ENCODE results near the gene MRPL54. TPM values are rescaled to one million over a fixed set of nuclear protein-coding genes. Genes with fewer than 3 reads are reported as not detected.
A peak's percentile ranks its signal among the peaks of the same experiment; 100 is the strongest.

MRPL54 gene
- total RNA-seq, 1 donor from 2014 or later: 35.3 TPM

DNA sequence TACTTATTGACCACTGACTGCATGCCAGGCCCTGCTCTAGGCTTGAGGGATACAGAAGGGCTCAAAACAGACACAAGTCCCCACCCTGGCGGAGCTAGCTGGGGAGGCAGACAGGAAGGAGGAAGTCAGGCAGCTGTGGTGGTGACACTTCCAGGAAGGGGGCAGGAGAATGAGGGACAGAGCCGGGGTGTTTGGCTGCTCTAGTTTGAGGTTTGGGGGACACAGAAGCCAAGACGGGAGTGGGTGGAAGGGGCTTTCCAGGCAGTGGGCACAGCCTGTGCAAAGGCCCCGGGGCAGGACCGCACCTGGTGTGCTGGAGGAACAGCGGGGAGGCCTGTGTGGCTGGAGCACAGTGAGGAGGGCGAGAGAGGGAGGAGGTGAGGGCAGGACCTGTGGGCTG, 4.0 kb downstream of the MRPL54 start:
- DNase-seq (ENCODE audit: low spot score) (no peak), ATAC-seq (no peak)
- intact Hi-C loops (cut with DNase I): no loop called here

DNA sequence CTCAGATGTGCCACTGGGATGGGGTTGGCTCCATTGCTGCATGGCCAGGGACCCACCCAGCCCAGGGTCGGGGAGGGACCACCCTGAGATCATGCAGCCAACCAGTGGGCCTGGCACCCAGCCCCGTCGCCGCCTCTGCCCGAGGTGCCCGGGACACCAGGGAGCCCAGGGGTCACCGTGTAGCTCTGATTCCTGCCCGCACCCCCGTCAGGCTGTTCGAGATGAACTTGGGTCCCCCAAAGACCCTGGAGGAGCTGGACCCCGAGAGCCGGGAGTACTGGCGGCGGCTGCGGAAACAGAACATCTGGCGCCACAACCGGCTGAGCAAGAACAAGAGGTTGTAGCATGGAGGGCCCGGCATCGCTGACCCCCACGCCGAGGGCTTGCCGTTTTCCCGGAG, 4.6 kb downstream of the MRPL54 start:
- ATAC-seq (no peak), DNase-seq (ENCODE audit: low spot score) (no peak)
- intact Hi-C loops (cut with DNase I): no loop called here

- intact Hi-C loops (cut with DNase I): no loop called here
- no peak for ATAC-seq
- DNase-seq (ENCODE audit: low spot score): no peak
Observed at GRCh38 chr19:3768015-3768747, 5.7 kb downstream of the MRPL54 start.

GRCh38 chr19:3768748-3769099, 6.2 kb downstream of the MRPL54 start:
- intact Hi-C loops (cut with DNase I): no loop called here
- ATAC-seq (no peak), DNase-seq (ENCODE audit: low spot score) (no peak)

GRCh38 chr19:3769494-3769893, 7.0 kb downstream of the MRPL54 start:
- DNase-seq (ENCODE audit: low spot score): no peak
- no peak for ATAC-seq
- intact Hi-C loops (cut with DNase I): no loop called here

DNA sequence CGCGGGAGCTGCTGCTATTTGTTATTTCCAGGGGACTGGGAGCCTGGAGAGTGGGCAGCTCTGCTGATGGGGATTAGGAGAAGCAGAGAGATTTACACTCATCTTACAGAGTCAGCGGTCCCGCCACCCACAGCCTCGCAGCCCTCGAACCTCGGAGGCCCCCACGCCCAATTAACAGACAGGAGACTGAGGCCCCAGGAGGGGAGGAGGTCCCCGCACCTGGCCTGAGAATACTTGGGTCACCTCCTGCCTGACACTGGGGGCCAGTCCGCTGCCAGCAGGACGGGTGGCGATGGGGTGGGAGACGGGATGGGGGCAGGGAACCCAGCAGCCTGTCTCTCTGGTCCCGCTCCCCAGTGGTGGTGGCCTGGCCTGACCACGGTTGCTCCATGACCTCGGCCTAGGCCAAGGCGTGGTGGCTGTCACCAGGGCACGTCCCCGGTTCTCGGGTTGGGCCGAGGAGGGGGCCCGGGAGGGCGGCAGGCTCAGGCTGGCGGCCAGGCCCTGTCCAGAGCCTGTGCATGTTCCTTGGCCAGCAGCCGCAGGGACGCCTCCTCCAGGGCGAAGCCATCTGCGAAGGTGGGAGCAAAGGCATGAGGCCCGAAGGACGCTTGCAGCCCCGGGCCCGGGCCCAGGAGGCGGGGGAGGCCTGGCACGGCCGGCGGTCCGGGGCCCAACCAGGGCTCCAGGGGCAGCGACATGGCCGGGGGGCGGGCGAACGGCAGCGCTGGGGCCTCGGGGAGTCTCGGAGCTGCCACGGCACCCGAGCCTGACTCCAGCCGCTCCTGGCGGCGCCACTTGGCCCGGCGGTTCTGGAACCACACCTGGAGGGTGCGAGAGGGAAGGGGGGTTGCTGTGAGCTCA, 7.9 kb downstream of the MRPL54 start:
- ATAC-seq (peak; percentile 14), DNase-seq (ENCODE audit: low spot score) (no peak)
- intact Hi-C loops (cut with DNase I): no loop called here

DNA sequence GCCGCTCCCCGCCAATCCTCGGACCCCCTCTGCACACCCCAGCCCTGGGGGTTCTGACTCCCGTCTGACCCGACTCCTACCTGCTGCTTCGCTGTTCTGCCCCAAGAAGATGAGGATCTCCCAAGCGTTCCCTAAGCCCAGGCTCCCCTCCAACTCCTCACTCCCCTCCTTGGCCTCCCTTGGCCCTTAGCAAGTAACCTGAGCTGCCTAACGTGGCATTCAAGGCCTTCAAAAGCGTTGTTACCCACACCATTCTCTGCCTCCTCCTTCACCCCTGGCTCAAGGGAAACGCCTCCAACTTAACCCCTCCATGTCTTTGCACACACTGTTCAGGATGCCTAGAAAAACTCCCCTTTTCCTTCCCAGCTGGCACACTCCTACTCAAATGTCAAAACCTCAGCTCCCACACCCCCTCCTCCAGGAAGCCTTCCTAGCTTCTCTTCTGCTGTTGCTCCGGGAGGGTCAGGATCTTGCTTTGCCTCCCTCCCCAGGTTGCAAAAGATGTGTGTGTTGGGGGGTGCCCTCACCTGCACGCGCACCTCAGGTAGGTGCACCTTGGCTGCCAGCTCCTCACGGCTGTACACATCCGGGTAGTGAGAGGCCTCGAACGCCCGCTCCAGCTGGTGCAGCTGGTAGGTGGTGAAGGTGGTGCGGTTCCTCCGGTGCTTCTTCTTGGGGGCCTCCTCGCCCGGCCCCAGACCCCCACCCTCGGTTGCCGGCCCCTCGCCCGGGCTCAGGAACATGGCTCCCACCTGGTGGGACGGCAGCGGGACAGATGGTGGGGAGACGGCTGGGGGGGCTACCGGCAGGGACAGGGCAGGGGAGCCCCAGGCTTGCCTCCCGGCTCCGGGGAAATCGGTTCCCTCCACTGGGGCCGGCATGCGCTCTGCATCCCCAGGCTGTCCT, 8.8 kb downstream of the MRPL54 start:
- intact Hi-C loops (cut with DNase I): no loop called here
- no peak for DNase-seq (ENCODE audit: low spot score)
- no peak for ATAC-seq

GRCh38 chr19:3771906-3772455, 9.5 kb downstream of the MRPL54 start, which contains the start of gene RAX2:
Gene RAX2, minus strand, starts transcription at chr19:3772228. Its CDS starts 486 bp downstream, at chr19:3771742.
- DNase-seq (ENCODE audit: low spot score): no peak
- intact Hi-C loops (cut with DNase I): no loop called here
- ATAC-seq: no peak

- intact Hi-C loops (cut with DNase I): no loop called here
- ATAC-seq: no peak
- no peak for DNase-seq (ENCODE audit: low spot score)
Observed at GRCh38 chr19:3773814-3774515, 11.5 kb downstream of the MRPL54 start.

DNA sequence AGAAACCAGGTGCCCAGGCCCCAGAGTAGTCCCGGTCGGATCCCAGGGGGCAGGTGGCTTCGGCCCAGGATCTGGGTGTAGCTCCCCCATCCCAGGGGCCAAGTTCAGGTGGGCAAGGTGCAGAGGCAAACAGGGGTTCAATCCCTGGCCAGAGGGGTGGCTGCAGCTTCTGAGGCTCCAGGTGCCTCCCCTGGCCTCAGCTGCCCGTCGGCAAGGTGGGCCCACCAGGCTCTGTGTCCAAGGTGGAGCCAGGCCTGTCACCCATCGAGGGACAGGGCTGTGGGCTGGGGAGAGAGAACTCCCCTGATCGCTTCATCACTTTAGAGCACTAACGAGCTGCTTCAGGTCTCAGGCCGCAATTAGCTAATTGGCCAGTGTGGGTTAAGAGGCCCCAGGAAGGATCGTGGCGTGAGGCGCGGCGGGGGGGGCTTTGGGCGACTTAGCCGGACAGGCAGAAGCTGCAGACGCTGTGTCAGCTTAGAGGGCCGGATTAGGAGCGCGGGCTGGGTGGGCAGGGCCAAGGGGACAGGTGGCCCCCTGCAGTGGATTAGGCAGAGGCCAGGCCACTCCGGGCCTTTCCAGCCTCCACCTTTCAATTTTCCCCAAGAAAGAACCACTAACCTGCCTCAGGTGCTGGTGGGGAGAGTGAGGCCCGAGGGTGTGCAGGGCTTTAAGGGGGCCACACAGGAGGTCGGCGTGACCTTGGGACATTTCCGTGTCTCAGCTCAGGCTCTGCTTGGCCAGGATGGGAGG, 12.3 kb downstream of the MRPL54 start:
- no peak for DNase-seq (ENCODE audit: low spot score)
- intact Hi-C loops (cut with DNase I): no loop called here

DNA sequence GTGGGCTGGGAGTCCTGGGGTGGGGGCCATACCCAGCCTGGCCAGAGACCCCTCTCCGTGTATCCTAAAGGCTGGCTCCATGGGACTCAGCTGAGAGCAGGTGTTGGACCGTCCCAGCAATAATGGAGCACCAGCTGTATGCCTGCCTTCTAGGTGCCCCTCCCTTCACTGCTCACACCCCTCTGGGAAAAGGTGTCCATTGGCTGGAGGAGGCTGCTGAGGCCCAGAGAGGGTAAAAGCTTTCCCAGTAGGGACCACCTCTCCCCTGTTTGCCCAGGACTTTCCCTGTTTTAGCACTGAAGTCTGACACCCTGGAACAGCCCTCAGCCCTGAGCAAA, 12.9 kb downstream of the MRPL54 start:
- intact Hi-C loops (cut with DNase I): no loop called here

More for the DNA sequence above, 12.3 kb downstream of the MRPL54 start:
- no peak for ATAC-seq

DNA sequence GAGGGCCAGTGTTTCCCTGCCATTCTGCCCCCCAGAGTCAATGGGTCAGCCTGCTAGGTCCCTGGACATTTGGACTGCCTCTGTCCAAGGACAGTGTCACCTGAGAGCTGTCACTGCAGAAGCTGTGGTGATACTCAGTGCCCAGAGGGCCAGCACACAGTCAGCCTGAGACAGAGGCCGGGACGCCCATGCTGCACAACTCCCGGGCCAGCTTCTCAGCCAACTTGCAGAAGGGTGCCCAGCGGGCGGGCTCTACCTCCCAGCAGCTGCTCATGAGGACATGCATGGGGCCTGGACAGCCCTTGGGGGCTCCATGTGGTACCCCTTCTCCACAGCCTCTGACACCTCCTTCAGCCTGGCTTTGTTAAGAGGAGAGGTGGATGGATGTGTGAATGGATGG, 13.3 kb downstream of the MRPL54 start:
- ATAC-seq: no peak
- DNase-seq (ENCODE audit: low spot score): no peak
- intact Hi-C loops (cut with DNase I): no loop called here

More for the DNA sequence above, 12.9 kb downstream of the MRPL54 start:
- ATAC-seq (no peak), DNase-seq (ENCODE audit: low spot score) (no peak)

- DNase-seq (ENCODE audit: low spot score) (no peak), ATAC-seq (no peak)
- intact Hi-C loops (cut with DNase I): no loop called here
Observed at GRCh38 chr19:3776479-3777040, 14.1 kb downstream of the MRPL54 start.

DNA sequence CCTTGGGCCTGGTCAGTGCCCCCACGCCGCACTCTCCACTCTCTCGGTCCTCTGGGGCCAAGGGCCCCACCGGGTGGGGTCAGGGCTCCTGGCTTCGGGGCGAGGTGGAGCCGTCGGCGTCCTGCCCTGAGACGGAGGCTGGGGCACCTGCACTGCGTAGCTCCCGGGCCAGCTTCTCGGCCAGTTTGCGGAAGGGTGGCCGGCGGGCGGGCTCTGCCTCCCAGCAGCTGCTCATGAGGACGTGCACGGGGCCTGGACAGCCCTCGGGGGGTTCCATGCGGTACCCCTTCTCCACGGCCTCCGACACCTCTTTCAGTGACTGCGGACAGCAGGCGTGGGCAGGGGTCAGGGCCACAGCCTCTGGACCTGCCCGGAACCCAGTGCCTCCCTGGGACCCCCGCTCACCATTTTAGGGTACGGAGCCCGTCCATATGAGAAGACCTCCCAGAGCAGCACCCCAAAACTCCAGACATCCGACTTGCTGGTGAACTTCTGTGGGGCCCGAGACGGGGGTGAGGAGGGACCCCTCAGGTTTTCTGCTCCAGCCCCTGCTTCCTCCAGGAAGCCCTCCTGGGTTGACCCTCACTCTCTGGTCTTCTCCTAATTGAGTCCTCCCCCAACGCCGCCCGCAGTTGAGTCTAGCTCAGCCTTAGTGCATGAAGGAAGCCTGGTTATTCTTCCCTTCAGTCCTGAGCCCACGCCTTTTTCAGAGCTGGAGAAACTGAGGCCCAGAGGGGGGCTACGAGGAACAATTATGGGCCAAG, 15.8 kb downstream of the MRPL54 start:
- ATAC-seq: no peak
- intact Hi-C loops (cut with DNase I): no loop called here
- no peak for DNase-seq (ENCODE audit: low spot score)

- intact Hi-C loops (cut with DNase I): no loop called here
- ATAC-seq: no peak
- DNase-seq (ENCODE audit: low spot score): no peak
Observed at GRCh38 chr19:3778899-3779723, 16.6 kb downstream of the MRPL54 start.

DNA sequence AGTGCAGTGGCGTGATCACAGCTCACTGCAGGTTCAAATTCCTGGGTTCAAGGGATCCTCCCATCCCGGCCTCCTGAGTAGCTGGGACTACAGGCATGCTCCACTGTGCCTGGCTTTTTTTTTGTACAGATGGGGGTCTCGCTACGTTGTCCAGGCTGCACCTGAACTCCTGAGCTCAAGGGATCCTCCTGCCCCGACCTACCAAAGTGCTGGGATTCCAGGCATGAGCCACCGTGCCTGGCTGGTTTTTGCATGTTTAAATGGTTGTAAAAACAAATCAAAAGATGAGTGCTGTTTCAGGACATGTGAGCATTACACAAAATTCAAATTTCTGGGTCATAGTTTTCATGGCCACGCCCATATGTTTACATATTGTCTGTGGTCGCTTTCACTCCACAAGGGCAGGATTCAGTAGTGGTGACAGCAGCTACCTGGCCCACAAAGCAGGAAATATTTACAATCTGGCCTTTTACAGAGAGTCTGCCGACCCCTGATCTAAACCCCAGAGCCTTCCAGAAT, 18.4 kb downstream of the MRPL54 start:
- DNase-seq (ENCODE audit: low spot score): no peak
- ATAC-seq: no peak
- intact Hi-C loops (cut with DNase I): no loop called here
